B cell (primary cell): ENCODE data around the gene TSHR.

Experiments used
- EZH2 ChIP-seq: IDR thresholded peaks from 2 replicates; pipeline ENCODE4 v1.6.1; 2012; ENCODE audit warnings: borderline replicate concordance, low read depth, mild to moderate bottlenecking, moderate library complexity, low read length; ENCODE audit not compliant: insufficient read depth, poor library complexity, severe bottlenecking
- TF ChIP-seq, protein P1 (sequence below): fragments of 200-600 bp; IDR thresholded peaks from one replicate; pipeline ENCODE4 v1.8.0; 2022; ENCODE audit warnings: antibody characterized with exemption, mild to moderate bottlenecking

DNA sequence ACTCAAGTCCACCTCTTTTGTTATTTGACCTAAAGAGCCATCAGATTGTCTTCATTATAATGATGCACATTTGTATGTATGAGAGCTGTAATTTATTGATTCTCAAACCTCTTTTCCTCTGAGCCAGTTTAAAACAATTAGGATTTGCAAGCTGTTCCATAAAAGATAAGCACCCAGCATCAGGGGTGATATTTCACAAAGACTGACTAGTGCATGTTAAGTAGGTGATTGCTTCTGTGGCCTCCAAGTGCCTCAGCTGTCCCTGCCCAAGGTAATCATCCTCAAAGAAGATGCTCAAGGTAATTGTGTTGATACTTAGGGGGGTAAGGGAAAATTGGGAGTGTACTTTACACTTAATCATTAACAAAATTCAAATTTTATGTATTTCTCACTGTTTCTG lies 32.1 kb upstream of the TSHR start:
- TF ChIP-seq EZH2, result no peak
- TF ChIP-seq, protein P1, sequence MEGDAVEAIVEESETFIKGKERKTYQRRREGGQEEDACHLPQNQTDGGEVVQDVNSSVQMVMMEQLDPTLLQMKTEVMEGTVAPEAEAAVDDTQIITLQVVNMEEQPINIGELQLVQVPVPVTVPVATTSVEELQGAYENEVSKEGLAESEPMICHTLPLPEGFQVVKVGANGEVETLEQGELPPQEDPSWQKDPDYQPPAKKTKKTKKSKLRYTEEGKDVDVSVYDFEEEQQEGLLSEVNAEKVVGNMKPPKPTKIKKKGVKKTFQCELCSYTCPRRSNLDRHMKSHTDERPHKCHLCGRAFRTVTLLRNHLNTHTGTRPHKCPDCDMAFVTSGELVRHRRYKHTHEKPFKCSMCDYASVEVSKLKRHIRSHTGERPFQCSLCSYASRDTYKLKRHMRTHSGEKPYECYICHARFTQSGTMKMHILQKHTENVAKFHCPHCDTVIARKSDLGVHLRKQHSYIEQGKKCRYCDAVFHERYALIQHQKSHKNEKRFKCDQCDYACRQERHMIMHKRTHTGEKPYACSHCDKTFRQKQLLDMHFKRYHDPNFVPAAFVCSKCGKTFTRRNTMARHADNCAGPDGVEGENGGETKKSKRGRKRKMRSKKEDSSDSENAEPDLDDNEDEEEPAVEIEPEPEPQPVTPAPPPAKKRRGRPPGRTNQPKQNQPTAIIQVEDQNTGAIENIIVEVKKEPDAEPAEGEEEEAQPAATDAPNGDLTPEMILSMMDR, result no peak
